Peyer's patch (tissue), 4 donors: Measurements from ENCODE around the gene PTPRB. TPM values are rescaled to one million over a fixed set of nuclear protein-coding genes. Genes with fewer than 3 reads are reported as not detected.

Experiments used
- DNase-seq, 3 donors: peaks; one replicate each; pipeline ENCODE4 v3.0.0-alpha.2; 2017 to 2019
- H3K27ac ChIP-seq, 4 donors: fragments of 200-600 bp; sonication (generic); one replicate each; pipeline ENCODE4 v1.5.1; 2016 to 2019
- H3K27me3 ChIP-seq, 2 donors: fragments of 200-600 bp; sonication (generic); one replicate each; pipeline ENCODE4 v1.5.1; 2019
- H3K36me3 ChIP-seq, 3 donors: fragments of 200-600 bp; sonication (generic); one replicate each; pipeline ENCODE4 v1.5.1; 2016 to 2019
- H3K4me1 ChIP-seq, 4 donors: fragments of 200-600 bp; sonication (generic); one replicate each; pipeline ENCODE4 v1.5.1; 2016 to 2019
- H3K4me3 ChIP-seq, 4 donors: fragments of 200-600 bp; sonication (generic); 1 replicate in 3 of 4; 2 replicates in 1 of 4; pipeline ENCODE4 v1.5.1; 2016 to 2019; ENCODE audit warnings: mild to moderate bottlenecking in 1 of 4
- H3K9me3 ChIP-seq, 4 donors: fragments of 200-600 bp; sonication (generic); one replicate each; pipeline ENCODE4 v1.5.1; 2016 to 2019; ENCODE audit warnings: mild to moderate bottlenecking in 1 of 4
- POLR2A ChIP-seq, 2 donors: fragments of 450-650 bp; IDR thresholded peaks; one replicate each; pipeline ENCODE4 v1.5.1; 2017; ENCODE audit warnings: antibody characterized with exemption in 2 of 2, mild to moderate bottlenecking in 2 of 2, moderate library complexity in 2 of 2
- total RNA-seq, 4 donors: library from RNA; depleted of rRNA; stranded (reverse); fragments of >200 nt; gene quantifications; one replicate each; pipeline ENCODE4 v1.1.0, GENCODE V29; 2016
- TF ChIP-seq, protein P1 (sequence below), 6 experiments: fragments of 450-650 bp in 4 of 6; fragments of 200-600 bp in 2 of 6; sonication (generic) in 1 of 6; IDR thresholded peaks; one replicate each; pipeline ENCODE4 v1.5.1; 2017 to 2019; ENCODE audit warnings: antibody characterized with exemption in 6 of 6, mild to moderate bottlenecking in 3 of 6, moderate library complexity in 1 of 6

PTPRB gene
- total RNA-seq, 4 donors from 2014 or later, result 10.5 to 38.8 (median 30.5) TPM

DNA sequence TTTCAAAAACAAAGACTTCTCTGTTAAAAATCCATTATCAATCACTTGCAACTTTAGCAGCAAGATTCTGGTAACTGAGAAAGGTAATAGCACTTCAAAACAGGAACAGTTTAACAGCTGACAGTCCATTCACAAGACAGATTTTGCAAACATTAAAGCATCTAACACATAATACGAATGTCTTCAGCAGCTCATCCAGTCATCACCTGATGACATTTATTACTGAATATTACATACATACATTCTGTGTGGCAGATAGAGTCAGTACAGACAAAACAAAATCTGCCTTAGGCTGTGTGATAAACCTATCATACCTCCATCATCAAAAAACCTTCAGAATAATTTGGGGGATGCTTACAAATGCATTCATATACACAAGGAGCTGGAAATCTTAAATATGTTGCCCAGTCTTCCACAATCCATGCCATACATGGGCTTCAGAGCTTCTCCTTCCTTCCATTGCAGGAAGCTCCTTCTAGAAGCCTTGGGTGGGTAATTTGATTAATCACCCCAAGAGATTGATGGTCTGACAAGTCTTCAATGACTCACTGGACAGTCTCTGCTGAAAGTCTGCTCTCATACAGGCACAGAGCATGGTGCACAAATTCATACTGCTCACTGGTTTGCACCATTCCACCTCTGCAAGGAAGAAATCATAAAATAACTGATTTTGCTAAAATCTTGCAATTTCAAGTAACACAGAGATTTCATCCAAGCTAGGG lies 1.6 kb upstream of the PTPRB start:
- Histone ChIP-seq H3K27me3 (peaks cover 0 to 3% of the 10 kb centered on the region in 2 donors), H3K27ac (no peak overlapping the region), H3K4me1 (no peaks in the 10 kb centered on the region), H3K36me3 (no peaks in the 10 kb centered on the region), H3K4me3 (no peak overlapping the region), H3K9me3 (no peaks in the 10 kb centered on the region)
- DNase-seq, result no peak
- TF ChIP-seq, protein P1, sequence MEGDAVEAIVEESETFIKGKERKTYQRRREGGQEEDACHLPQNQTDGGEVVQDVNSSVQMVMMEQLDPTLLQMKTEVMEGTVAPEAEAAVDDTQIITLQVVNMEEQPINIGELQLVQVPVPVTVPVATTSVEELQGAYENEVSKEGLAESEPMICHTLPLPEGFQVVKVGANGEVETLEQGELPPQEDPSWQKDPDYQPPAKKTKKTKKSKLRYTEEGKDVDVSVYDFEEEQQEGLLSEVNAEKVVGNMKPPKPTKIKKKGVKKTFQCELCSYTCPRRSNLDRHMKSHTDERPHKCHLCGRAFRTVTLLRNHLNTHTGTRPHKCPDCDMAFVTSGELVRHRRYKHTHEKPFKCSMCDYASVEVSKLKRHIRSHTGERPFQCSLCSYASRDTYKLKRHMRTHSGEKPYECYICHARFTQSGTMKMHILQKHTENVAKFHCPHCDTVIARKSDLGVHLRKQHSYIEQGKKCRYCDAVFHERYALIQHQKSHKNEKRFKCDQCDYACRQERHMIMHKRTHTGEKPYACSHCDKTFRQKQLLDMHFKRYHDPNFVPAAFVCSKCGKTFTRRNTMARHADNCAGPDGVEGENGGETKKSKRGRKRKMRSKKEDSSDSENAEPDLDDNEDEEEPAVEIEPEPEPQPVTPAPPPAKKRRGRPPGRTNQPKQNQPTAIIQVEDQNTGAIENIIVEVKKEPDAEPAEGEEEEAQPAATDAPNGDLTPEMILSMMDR (IDR thresholded peaks at IDR 0.05), result no peak
- no peak for TF ChIP-seq POLR2A (IDR thresholded peaks at IDR 0.05)

DNA sequence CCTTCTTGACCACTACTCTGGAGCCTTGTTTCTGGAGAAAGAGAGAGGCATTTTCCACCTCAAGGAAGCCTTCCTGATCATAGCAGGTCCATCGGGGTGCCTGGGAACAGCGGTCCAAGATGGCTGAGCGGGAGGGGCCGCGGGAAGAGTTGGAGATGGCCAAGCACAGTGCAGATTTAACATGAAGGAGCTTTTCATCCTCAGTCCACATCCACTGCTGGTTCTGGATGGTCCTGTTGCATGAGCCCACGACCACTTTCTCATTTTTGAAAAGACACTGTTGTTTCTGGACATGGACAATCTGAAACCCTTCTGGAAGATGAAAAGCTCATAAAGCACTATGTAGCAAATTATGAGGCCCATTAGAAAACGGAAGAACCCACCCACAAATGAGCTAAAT lies 1.5 kb downstream of the PTPRB start:
- no peaks in the 10 kb centered on the region for H3K36me3 ChIP-seq
- H3K4me1 ChIP-seq, result no peaks in the 10 kb centered on the region
- H3K27ac ChIP-seq, result no peak overlapping the region
- H3K4me3 ChIP-seq, result no peak overlapping the region
- H3K27me3 ChIP-seq, result peaks cover 0 to 3% of the 10 kb centered on the region in 2 donors
- DNase-seq, result no peak
- TF ChIP-seq POLR2A (IDR thresholded peaks at IDR 0.05), result no peak
- TF ChIP-seq, protein P1 (IDR thresholded peaks at IDR 0.05), result no peak
- no peaks in the 10 kb centered on the region for H3K9me3 ChIP-seq

DNA sequence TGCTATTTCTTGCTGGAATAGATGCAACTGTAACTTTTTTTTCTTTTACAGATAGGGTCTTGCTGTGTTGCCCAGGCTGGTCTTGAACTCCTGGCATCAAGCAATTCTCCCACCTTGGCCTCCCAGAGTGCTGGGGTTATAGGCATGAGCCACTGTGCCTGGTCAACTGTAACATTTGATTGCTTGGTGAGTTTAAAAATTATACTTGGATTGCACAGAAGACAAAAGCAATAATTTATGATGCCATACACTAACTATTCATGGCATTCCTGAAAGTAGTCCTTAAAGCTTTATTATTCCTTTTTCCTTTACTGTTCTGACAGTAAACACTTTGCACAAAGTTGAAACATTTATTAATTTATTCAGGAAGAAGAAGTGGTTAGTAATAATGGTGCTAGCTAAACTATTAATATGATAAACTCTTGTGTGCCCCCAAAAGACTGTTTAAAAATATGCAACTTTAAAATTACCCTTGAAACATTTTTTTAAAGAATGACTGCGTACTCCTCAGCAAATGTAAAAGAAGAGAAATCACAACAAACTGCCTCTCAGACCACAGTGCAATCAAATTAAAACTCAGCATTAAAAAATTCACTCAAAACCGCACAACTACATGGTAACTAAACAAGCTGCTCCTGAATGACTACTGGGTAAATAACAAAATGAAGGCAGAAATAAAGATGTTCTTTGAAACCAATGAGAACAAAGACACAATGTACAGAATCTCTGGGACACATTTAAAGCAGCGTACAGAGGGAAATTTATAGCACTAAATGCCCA lies 8.3 kb downstream of the PTPRB start:
- no peak for DNase-seq
- H3K27ac ChIP-seq, result no peak overlapping the region
- no peaks in the 10 kb centered on the region for H3K36me3 ChIP-seq
- H3K4me3 ChIP-seq, result no peak overlapping the region
- no peaks in the 10 kb centered on the region for H3K9me3 ChIP-seq
- peaks cover 0 to 1% of the 10 kb centered on the region in 2 donors for H3K27me3 ChIP-seq
- TF ChIP-seq, protein P1 (IDR thresholded peaks at IDR 0.05), result no peak
- TF ChIP-seq POLR2A (IDR thresholded peaks at IDR 0.05), result no peak
- no peaks in the 10 kb centered on the region for H3K4me1 ChIP-seq

DNA sequence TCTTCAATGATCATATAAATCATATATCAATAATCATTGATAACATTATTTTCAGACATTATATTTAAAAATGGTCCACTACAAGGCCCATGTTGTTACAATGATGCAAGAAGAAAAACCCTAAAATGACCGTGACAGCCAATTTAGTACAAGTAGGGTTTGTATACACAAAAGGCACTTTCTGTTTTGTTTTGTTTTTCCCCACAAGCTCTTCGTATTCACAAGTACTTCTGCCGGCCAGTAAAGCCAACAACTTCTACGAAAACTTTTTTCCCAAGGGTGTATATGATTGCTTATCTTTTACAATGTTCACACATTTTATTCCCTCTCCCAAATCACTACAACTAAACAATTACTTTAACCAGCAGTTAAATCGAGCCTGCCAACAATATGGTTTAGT lies 9.6 kb downstream of the PTPRB start:
- no peaks in the 10 kb centered on the region for H3K36me3 ChIP-seq
- H3K27ac ChIP-seq, result no peak overlapping the region
- TF ChIP-seq, protein P1 (IDR thresholded peaks at IDR 0.05), result no peak
- no peak for TF ChIP-seq POLR2A (IDR thresholded peaks at IDR 0.05)
- no peaks in the 10 kb centered on the region for H3K9me3 ChIP-seq
- no peaks in the 10 kb centered on the region for H3K4me1 ChIP-seq
- no peak overlapping the region for H3K4me3 ChIP-seq
- no peaks in the 10 kb centered on the region for H3K27me3 ChIP-seq
- no peak for DNase-seq

DNA sequence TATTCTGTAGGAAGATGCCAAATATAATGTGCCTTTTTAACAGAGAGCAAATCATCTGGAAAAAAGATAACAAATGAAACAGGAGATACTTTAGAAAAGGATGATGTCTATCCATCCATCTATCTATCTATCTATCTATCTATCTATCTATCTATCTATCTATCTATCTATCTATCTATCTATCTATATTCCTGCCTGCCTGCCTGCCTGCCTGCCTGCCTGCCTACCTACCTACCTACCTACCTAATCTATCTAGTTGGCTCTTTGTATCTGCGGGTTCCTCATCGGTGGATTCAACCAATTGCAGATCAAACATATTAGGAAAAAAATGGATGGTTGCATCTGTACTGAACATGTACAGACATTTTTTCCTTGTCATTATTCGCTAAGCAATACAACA lies 11.0 kb downstream of the PTPRB start:
- Histone ChIP-seq H3K4me3 (no peak overlapping the region), H3K27me3 (no peaks in the 10 kb centered on the region), H3K27ac (no peak overlapping the region), H3K4me1 (no peaks in the 10 kb centered on the region), H3K9me3 (no peaks in the 10 kb centered on the region), H3K36me3 (peaks cover 0 to 3% (median 0%) of the 10 kb centered on the region in 3 donors)
- TF ChIP-seq POLR2A (IDR thresholded peaks at IDR 0.05), result no peak
- TF ChIP-seq, protein P1 (IDR thresholded peaks at IDR 0.05), result no peak
- no peak for DNase-seq
